Hypothalamus (tissue), 51 donors: Measurements from ENCODE around the gene KL.
A peak's percentile ranks its signal among the peaks of the same experiment; 100 is the strongest.

Source experiments
- DNase-seq, 51 donors: peaks; one replicate each; lab custom pipeline; 2025; lab: John Stamatoyannopoulos, UW

KL gene

DNA sequence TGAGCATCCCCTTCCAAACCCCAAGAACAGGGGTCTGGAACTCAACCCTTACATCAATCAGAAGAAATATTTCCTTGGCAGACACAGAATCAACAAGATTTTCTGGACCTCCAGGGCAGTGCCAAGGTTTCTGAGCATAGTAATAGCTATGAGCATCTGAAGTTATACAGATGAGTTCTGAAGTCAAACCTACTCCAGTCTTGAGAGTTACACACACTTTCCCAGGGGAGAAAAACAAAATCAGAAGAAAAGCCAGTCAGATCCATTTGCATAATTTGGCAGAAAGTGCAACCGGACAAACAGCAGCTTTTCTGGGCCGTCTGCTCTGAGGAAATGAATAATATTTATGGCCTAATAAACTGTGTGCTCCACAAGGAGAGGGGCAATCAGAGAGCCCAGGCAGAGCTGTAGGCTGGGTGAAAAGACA, 93.1 kb downstream of the KL start:
- DNase-seq = no peak

DNA sequence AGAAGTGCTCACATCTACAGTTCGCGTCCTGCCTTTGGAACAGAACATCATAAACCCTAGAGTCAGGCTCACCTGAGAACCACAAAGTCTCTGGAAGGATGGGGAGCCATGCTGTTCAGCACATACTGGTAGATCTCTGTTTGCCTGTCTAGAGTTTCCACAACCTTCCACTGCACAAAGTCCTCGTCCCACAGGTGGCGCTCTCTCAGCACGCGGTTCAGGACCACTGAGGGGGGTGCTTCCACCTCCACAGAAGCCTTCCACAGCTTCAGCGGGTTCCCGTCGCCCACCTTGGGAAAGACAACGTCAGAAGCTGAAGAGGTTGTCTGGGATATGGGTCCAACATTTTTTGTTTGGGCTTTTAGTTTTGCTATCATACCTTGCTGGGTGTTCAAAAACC, 93.6 kb downstream of the KL start:
- no peak for DNase-seq

DNA sequence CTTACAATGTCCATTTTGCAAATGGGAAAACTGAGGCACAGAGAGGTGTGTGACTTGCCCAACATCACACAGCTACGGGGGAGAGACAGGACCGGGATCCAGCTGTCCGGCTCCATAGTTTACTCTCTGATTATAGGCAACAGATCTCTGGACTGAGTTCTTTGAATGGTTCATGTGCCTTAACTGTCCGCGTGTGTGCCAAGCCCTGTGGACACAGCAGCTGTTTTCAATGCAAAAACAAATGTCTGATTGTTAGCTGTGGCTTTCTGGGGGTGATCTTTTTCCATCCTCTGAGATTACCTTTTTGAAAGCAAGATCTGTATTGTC, 94.1 kb downstream of the KL start:
- no peak for DNase-seq

DNA sequence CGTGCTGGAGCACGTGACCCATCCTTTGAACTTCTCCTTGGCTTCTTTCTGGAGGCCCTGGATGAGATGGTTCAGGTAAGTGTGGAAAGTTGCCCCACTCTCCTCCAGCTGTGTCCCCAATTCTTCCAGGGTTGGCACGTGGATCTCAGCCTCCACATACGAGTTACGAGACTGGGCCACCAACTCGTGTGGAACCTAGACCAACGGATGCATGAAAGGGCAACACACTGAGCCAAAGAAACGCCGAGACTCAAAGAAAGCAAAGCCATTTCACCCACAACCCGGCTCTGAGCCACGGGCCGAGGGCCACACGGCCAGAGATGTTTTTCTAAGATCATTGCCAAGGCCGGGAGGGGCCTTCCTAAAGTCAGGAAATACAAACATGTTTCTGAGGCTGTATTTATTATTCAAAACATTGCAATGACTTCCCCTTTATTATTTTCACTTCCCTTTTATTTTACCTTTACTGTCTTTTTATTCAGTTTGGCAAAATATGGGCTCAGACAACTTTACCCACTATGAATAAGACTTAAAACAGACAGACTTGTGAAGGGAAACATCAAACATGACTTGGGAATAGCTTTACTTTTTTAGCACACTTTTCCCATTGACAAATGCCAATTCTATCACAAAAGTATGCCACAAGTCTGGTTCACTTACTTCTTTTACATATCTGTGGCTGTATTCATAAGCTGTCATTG, 94.6 kb downstream of the KL start:
- peak in 4 of 51 donors; percentile 5 to 13 (median 8) for DNase-seq

DNA sequence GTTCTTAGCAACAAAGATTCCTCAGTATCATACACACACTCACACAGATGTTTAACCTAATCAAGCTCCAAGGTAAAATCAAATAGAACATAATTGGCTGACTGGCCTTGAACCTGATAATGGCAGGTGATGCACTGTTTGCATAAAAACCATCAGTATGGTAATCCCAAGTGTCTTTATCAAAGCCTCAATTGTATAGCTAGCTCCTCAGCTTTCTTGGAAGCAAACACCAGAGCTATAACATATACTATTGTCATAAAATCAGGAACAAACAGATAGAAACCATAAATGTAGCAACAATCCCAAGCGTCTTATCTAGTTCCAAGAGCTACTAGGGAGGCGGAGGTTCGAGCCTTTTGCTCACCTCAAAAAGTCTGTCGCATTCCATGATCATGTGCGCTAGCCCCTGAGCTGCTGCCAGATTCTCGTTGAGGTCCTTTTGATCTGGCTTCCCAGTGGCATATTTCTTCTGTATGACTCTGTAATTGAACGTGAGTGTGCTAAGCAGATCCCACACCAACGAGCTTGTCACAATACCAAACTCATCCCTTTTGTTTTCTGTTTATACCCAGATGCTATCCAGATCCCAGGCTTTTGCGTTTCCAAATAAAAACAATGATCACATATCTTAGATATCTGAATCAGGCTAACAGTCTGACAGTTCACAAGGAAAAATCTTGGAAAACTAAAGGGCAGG, 95.3 kb downstream of the KL start:
- DNase-seq = no peak

DNA sequence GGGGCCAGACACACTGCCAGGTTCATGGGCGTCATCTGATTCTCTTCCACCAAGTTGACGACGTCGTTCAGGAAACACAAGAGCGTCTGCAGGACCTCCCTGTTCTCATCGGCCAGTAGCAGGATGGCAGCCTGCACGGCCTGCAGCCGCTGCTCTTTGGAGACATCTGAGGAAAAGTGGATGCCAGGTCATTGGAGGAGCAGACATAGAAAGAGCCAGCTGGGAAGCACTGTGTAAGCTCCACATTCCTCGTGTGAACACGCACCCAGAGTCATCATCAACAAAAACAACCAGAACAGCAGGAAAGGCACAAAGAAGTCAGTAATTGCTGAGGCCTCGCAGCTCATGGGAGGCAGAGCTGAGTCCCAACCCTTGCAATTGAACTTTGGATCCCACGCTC, 96.5 kb downstream of the KL start:
- no peak for DNase-seq

DNA sequence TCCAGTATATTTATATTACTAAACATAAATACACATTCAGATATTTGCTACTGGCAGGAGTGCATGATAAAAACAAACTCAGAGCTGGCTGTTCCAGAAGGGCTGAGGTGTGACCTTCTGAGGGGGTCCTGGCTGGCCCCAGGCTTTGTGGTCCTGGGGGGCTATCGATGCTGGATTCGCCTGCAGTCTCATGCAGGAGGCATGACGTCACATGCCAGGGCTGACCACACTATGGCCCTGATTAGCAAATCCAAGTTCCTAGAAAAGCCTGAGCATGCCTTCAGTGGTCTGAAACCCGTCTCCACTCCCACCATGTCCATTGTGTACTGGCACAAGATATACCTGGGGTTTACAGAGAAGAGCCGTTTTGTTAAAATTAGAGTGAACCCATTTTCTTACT, 97.9 kb downstream of the KL start:
- DNase-seq = no peak

DNA sequence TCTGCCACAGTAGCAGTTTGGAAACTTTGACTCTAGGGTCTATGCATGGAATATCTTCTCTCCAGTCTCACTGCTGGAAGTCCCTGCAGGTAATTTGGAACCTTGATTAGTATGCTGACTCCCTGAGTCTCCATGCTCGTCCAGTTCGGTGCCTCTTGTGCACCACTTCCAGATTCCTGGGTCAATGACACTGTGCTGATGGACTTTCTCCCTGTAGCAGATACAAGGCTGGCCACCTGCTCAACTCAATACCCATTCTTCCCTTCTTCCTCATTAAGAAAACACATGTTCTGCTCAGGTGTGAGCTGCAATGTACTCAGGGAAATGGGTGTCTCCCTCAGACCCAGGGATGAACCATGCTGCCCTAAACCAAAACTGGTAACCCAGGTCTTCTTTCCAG, 99.1 kb downstream of the KL start:
- no peak for DNase-seq
